HG03280 (cell line): ENCODE results near the gene PLEKHG4.
A peak's percentile ranks its signal among the peaks of the same experiment; 100 is the strongest.

Experiments used
- ATAC-seq: cut with Tn5 transposase; IDR thresholded peaks from one replicate; pipeline ENCODE4 v1.9.1; 2021; ENCODE audit warnings: mild to moderate bottlenecking, moderate library complexity; ENCODE audit not compliant: unreplicated experiment

PLEKHG4 gene

GRCh38 chr16:67279296-67280089, at the start of gene PLEKHG4:
PLEKHG4 (plus strand) TSS chr16:67279532; CDS start chr16:67280045, 513 bp downstream.
- ATAC-seq = peak; percentile 82

- no peak for ATAC-seq
These were observed 49.2 kb upstream of the PLEKHG4 start for GRCh38 chr16:67229906-67230808.

- ATAC-seq = no peak
These were observed 48.3 kb upstream of the PLEKHG4 start for GRCh38 chr16:67230809-67231660.

GRCh38 chr16:67233596-67233995, 45.7 kb upstream of the PLEKHG4 start:
- no peak for ATAC-seq

- no peak for ATAC-seq
These were observed 45.1 kb upstream of the PLEKHG4 start for GRCh38 chr16:67234180-67234597.

GRCh38 chr16:67235816-67236562, 43.3 kb upstream of the PLEKHG4 start:
- ATAC-seq = no peak

- peak; percentile 47 for ATAC-seq
These were observed 42.6 kb upstream of the PLEKHG4 start for GRCh38 chr16:67236563-67237395.

GRCh38 chr16:67237396-67238277, 41.7 kb upstream of the PLEKHG4 start:
- no peak for ATAC-seq

- ATAC-seq = no peak
These were observed 41.1 kb upstream of the PLEKHG4 start for GRCh38 chr16:67238278-67238575.

- no peak for ATAC-seq
These were observed 40.4 kb upstream of the PLEKHG4 start for GRCh38 chr16:67238806-67239470.

- ATAC-seq = no peak
These were observed 38.8 kb upstream of the PLEKHG4 start for GRCh38 chr16:67240506-67240905.

- ATAC-seq = no peak
These were observed 38.1 kb upstream of the PLEKHG4 start for GRCh38 chr16:67241008-67241900.

- no peak for ATAC-seq
These were observed 37.1 kb upstream of the PLEKHG4 start for GRCh38 chr16:67242138-67242730.

GRCh38 chr16:67243481-67243880, 35.9 kb upstream of the PLEKHG4 start:
- ATAC-seq = no peak

- peak; percentile 35 for ATAC-seq
These were observed 34.7 kb upstream of the PLEKHG4 start for GRCh38 chr16:67244387-67245185.

GRCh38 chr16:67245186-67245585, 34.1 kb upstream of the PLEKHG4 start:
- ATAC-seq = no peak
